ENCODE data around the gene BIRC2. TPM values are rescaled to one million over a fixed set of nuclear protein-coding genes. Genes with fewer than 3 reads are reported as not detected.

Gene BIRC2
- polyA plus RNA-seq, 1 donor (not counting 4 experiments of a cell fraction or from before 2014, with no cell fraction given) = 53.8 TPM

GRCh38 chr11:102427068-102427467 lies 80.1 kb downstream of the BIRC2 start:
- Histone ChIP-seq H3K4me3 (ENCODE audit: control insufficient read depth in 2 of 3, extremely low read depth in 1 of 3, insufficient read depth in 2 of 3, low read depth in 1 of 3, low read length in 3 of 3) (no peak overlapping the region), H3K9me3 (ENCODE audit: control insufficient read depth, low read depth, low read length) (no peaks in the 10 kb centered on the region), H3K36me3 (ENCODE audit: control insufficient read depth in 2 of 2, extremely low read depth in 1 of 2, insufficient read depth in 2 of 2, low read length in 2 of 2) (peaks cover 3 to 8% of the 10 kb centered on the region in 2 experiments), H3K27ac (ENCODE audit: control insufficient read depth, insufficient read depth, low read length) (no peak overlapping the region), H4K20me1 (ENCODE audit: control insufficient read depth, extremely low read depth, insufficient read depth, low read length) (no peaks in the 10 kb centered on the region), H3K4me1 (ENCODE audit: control insufficient read depth, extremely low read depth, insufficient read depth, low read length) (no peaks in the 10 kb centered on the region), H2AFZ (ENCODE audit: control insufficient read depth, low read length) (no peak overlapping the region), H3K79me2 (ENCODE audit: control insufficient read depth, insufficient read depth, low read length) (peaks cover 52% of the 10 kb centered on the region), H3K9ac (ENCODE audit: control insufficient read depth, extremely low read depth, insufficient read depth, low read length) (no peak overlapping the region), H3K9me1 (ENCODE audit: control insufficient read depth, extremely low read depth, insufficient read depth, low read length) (no peaks in the 10 kb centered on the region), H3K4me2 (ENCODE audit: control insufficient read depth, extremely low read depth, insufficient read depth, low read depth, low read length) (no peak overlapping the region), H3K27me3 (ENCODE audit: control insufficient read depth, extremely low read depth, insufficient read depth, low read length) (no peaks in the 10 kb centered on the region)
- no peak for FAIRE-seq
- no peak for DNase-seq (ENCODE audit: low read depth, low spot score)
- TF ChIP-seq EZH2 (IDR thresholded peaks at IDR 0.05; ENCODE audit: low read length) = no peak
- TF ChIP-seq, protein P1, sequence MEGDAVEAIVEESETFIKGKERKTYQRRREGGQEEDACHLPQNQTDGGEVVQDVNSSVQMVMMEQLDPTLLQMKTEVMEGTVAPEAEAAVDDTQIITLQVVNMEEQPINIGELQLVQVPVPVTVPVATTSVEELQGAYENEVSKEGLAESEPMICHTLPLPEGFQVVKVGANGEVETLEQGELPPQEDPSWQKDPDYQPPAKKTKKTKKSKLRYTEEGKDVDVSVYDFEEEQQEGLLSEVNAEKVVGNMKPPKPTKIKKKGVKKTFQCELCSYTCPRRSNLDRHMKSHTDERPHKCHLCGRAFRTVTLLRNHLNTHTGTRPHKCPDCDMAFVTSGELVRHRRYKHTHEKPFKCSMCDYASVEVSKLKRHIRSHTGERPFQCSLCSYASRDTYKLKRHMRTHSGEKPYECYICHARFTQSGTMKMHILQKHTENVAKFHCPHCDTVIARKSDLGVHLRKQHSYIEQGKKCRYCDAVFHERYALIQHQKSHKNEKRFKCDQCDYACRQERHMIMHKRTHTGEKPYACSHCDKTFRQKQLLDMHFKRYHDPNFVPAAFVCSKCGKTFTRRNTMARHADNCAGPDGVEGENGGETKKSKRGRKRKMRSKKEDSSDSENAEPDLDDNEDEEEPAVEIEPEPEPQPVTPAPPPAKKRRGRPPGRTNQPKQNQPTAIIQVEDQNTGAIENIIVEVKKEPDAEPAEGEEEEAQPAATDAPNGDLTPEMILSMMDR (optimal IDR thresholded peaks at IDR 0.05 in 1 of 3, IDR thresholded peaks at IDR 0.05 in 1 of 3, conservative IDR thresholded peaks at IDR 0.05 in 1 of 3; ENCODE audit: extremely low read depth in 1 of 3, insufficient read depth in 2 of 3, low read length in 3 of 3) = no peak
- dilution Hi-C loops (cut with MboI; ENCODE audit: extremely low pct_ligation_motif_present, low sequenced_read_pairs) = no loop called here

Small RNAs within 50 kb of the gene (small RNA-seq; reads per million reads assigned to genes)
- gene AP000942.3 (ENCODE audit: insufficient read length in 3 of 3, low read depth in 3 of 3, low replicate concordance in 1 of 3) (0 to 0.13 (median 0) reads per million in 3 experiments), gene AP000942.4 (ENCODE audit: insufficient read length in 3 of 3, low read depth in 3 of 3, low replicate concordance in 1 of 3) (0 reads per million in 3 experiments), gene RNU6-952P (ENCODE audit: insufficient read length in 3 of 3, low read depth in 3 of 3, low replicate concordance in 1 of 3) (0 reads per million in 3 experiments)

Other genes with a start within 250 kb of the BIRC2 start
- 89.8 to 125 TPM (median 105 TPM) in 3 replicates for gene YAP1, start 236.8 kb upstream of the BIRC2 start, polyA plus RNA-seq
- gene BIRC3, start 29.7 kb upstream of the BIRC2 start, polyA plus RNA-seq = 1.1 to 2.1 TPM (median 1.4 TPM) in 3 replicates
- gene TMEM123, start 105.6 kb downstream of the BIRC2 start, polyA plus RNA-seq = 230 to 408 TPM (median 307 TPM) in 3 replicates
- 0.61 to 2.2 TPM (median 0.81 TPM) in 3 replicates for gene MMP7, start 183.5 kb downstream of the BIRC2 start, polyA plus RNA-seq